WI38 (cell line): ENCODE measurements around the gene CALN1.

Source experiments
- H3K4me3 ChIP-seq: 2 replicates; pipeline ENCODE4 v1.5.1; 2011; ENCODE audit warnings: low read depth, mild to moderate bottlenecking, control low read depth, low read length
- CTCF ChIP-seq: IDR thresholded peaks from 2 replicates; pipeline ENCODE4 v1.5.1; 2012; ENCODE audit warnings: low read depth, mild to moderate bottlenecking, control low read depth, low read length

The CALN1 gene

GRCh38 chr7:72336632-72337389 is 75.3 kb downstream of the CALN1 start:
- no peak overlapping the region for H3K4me3 ChIP-seq
- no peak for TF ChIP-seq CTCF

GRCh38 chr7:72336382-72336631 is 75.8 kb downstream of the CALN1 start:
- no peak overlapping the region for H3K4me3 ChIP-seq
- no peak for TF ChIP-seq CTCF

GRCh38 chr7:72335561-72336381 is 76.4 kb downstream of the CALN1 start:
- H3K4me3 ChIP-seq: no peak overlapping the region

GRCh38 chr7:72334698-72335097 is 77.4 kb downstream of the CALN1 start:
- TF ChIP-seq CTCF: no peak
- no peak overlapping the region for H3K4me3 ChIP-seq

More at GRCh38 chr7:72335561-72336381, 76.4 kb downstream of the CALN1 start:
- TF ChIP-seq CTCF: no peak

GRCh38 chr7:72334066-72334465 is 78.1 kb downstream of the CALN1 start:
- no peak for TF ChIP-seq CTCF

GRCh38 chr7:72326811-72327210 is 85.3 kb downstream of the CALN1 start:
- TF ChIP-seq CTCF: no peak
- H3K4me3 ChIP-seq: no peak overlapping the region

More at GRCh38 chr7:72334066-72334465, 78.1 kb downstream of the CALN1 start:
- H3K4me3 ChIP-seq: no peak overlapping the region

GRCh38 chr7:72326365-72326764 is 85.8 kb downstream of the CALN1 start:
- H3K4me3 ChIP-seq: no peak overlapping the region
- TF ChIP-seq CTCF: no peak
